IMR-90 (cell line): Measurements from ENCODE around the gene CACNA2D1. TPM values are rescaled to one million over a fixed set of nuclear protein-coding genes. Genes with fewer than 3 reads are reported as not detected.

Experiments
- ATAC-seq: fragments of 200-7000 bp; cut with Tn5 transposase; 2 replicates; pipeline ENCODE4 v1.9.1; 2020; ENCODE audit warnings: low read depth, mild to moderate bottlenecking, moderate library complexity
- BruUV-seq: library from RNA; stranded (reverse); fragments of 400-500 nt; replicated peaks from 2 replicates; lab custom pipeline; 2021; lab: Mats Ljungman, UMichigan
- CTCF ChIA-PET: fragments of 300-600 bp; formaldehyde crosslinking; extraction: SDS; loops from one replicate; lab custom pipeline; 2021; ENCODE audit warnings: antibody characterized with exemption; lab: Yijun Ruan, JAX
- POLR2A ChIA-PET: fragments of 300-600 bp; sonication (Branson Sonifier 250); formaldehyde crosslinking; loops from one replicate; lab custom pipeline; 2022; ENCODE audit warnings: antibody characterized with exemption; ENCODE audit not compliant: unreplicated experiment; lab: Charles Lee
- DNase-seq: peaks from one replicate; pipeline ENCODE4 v3.0.0; 2013
- H2AFZ ChIP-seq: replicated peaks from 2 replicates; pipeline ENCODE3; 2013; ENCODE audit warnings: low read length, mild to moderate bottlenecking; ENCODE audit not compliant: poor library complexity
- H2AK5ac ChIP-seq: 2 replicates; pipeline ENCODE4 v1.6.1; 2013; ENCODE audit warnings: low read depth, low read length, inconsistent platforms
- H2AK9ac ChIP-seq: replicated peaks from 2 replicates; pipeline ENCODE3; 2013; ENCODE audit warnings: mild to moderate bottlenecking, low read depth, low read length, moderate library complexity; ENCODE audit not compliant: poor library complexity
- H2BK120ac ChIP-seq: 2 replicates; pipeline ENCODE4 v1.6.1; 2013; ENCODE audit warnings: low read depth, low read length, inconsistent platforms
- H2BK15ac ChIP-seq: 3 replicates; pipeline ENCODE4 v1.6.1; 2013; ENCODE audit warnings: low read depth, low read length, inconsistent platforms
- H2BK20ac ChIP-seq: 2 replicates; pipeline ENCODE4 v1.6.1; 2013; ENCODE audit warnings: low read depth, mild to moderate bottlenecking, inconsistent platforms, low read length, moderate library complexity
- H2BK5ac ChIP-seq: 2 replicates; pipeline ENCODE4 v1.6.1; 2013; ENCODE audit warnings: mild to moderate bottlenecking, low read depth, low read length, inconsistent platforms; ENCODE audit not compliant: poor library complexity, severe bottlenecking
- H3K14ac ChIP-seq: replicated peaks from 2 replicates; pipeline ENCODE4 v1.6.1; 2013; ENCODE audit warnings: low read depth, low read length, inconsistent platforms
- H3K18ac ChIP-seq: 2 replicates; pipeline ENCODE4 v1.6.1; 2013; ENCODE audit warnings: low read depth, low read length, control low read depth
- H3K23ac ChIP-seq: 2 replicates; pipeline ENCODE4 v1.6.1; 2013; ENCODE audit warnings: low read depth, low read length, inconsistent platforms
- H3K27ac ChIP-seq: 2 replicates; pipeline ENCODE4 v1.5.1; 2013; ENCODE audit warnings: mild to moderate bottlenecking, control low read depth, low read length; ENCODE audit not compliant: insufficient read depth
- H3K27me3 ChIP-seq: 2 replicates; pipeline ENCODE4 v1.6.1; 2013; ENCODE audit warnings: low read length; ENCODE audit not compliant: control insufficient read depth, insufficient read depth
- H3K36me3 ChIP-seq: 2 replicates; pipeline ENCODE4 v1.6.1; 2013; ENCODE audit warnings: low read length, mixed read lengths; ENCODE audit not compliant: control insufficient read depth, insufficient read depth
- H3K4ac ChIP-seq: 2 replicates; pipeline ENCODE4 v1.6.1; 2013; ENCODE audit warnings: low read depth, low read length, inconsistent platforms
- H3K4me1 ChIP-seq: 2 replicates; pipeline ENCODE4 v1.6.1; 2013; ENCODE audit warnings: low read length, mixed read lengths; ENCODE audit not compliant: control insufficient read depth, insufficient read depth
- H3K4me2 ChIP-seq: 2 replicates; pipeline ENCODE4 v1.6.1; 2013; ENCODE audit warnings: low read depth, mild to moderate bottlenecking, control low read depth, low read length, moderate library complexity
- H3K4me3 ChIP-seq: 2 replicates; pipeline ENCODE4 v1.5.1; 2013; ENCODE audit warnings: low read depth, mild to moderate bottlenecking, control low read depth, low read length, moderate library complexity; ENCODE audit not compliant: insufficient read depth
- H3K56ac ChIP-seq: 2 replicates; pipeline ENCODE4 v1.6.1; 2013; ENCODE audit warnings: low read length, inconsistent platforms; ENCODE audit not compliant: insufficient read depth; ENCODE audit errors: extremely low read depth
- H3K79me1 ChIP-seq, 2 experiments: 2 replicates each; pipeline ENCODE4 v1.6.1; 2013; ENCODE audit warnings: low read length in 2 of 2, inconsistent platforms in 1 of 2, low read depth in 1 of 2
- H3K9ac ChIP-seq: 2 replicates; pipeline ENCODE4 v1.6.1; 2013; ENCODE audit warnings: low read depth, low read length, control low read depth
- H3K9me1 ChIP-seq: 2 replicates; pipeline ENCODE4 v1.6.1; 2013; ENCODE audit warnings: low read length, inconsistent platforms; ENCODE audit not compliant: insufficient read depth
- H3K9me3 ChIP-seq: 2 replicates; pipeline ENCODE4 v1.6.1; 2013; ENCODE audit warnings: low read length; ENCODE audit not compliant: control insufficient read depth, insufficient read depth
- H4K20me1 ChIP-seq: 2 replicates; pipeline ENCODE4 v1.6.1; 2013; ENCODE audit warnings: low read length, inconsistent platforms; ENCODE audit not compliant: insufficient read depth
- H4K5ac ChIP-seq: 2 replicates; pipeline ENCODE4 v1.6.1; 2013; ENCODE audit warnings: mild to moderate bottlenecking, low read depth, low read length, control low read depth
- H4K8ac ChIP-seq, 2 experiments: 2 replicates each; pipeline ENCODE4 v1.6.1; 2013; ENCODE audit warnings: low read depth in 2 of 2, low read length in 2 of 2, control low read depth in 1 of 2, inconsistent platforms in 1 of 2
- H4K91ac ChIP-seq: 2 replicates; pipeline ENCODE4 v1.6.1; 2013; ENCODE audit warnings: low read depth, low read length, inconsistent platforms; ENCODE audit not compliant: insufficient read depth
- BHLHE40 ChIP-seq: fragments of 150-350 bp; IDR thresholded peaks from 2 replicates; pipeline ENCODE4 v1.6.1; 2016; ENCODE audit warnings: mild to moderate bottlenecking, low read depth, low read length
- CEBPB ChIP-seq: IDR thresholded peaks from 2 replicates; pipeline ENCODE4 v1.6.1; 2012; ENCODE audit warnings: low read depth, low read length, improper control_type of control experiment
- CHD1 ChIP-seq: IDR thresholded peaks from 2 replicates; pipeline ENCODE4 v1.6.1; 2012; ENCODE audit warnings: low read depth, low read length, improper control_type of control experiment
- FOS ChIP-seq: fragments of 150-350 bp; IDR thresholded peaks from 2 replicates; pipeline ENCODE4 v1.6.1; 2016; ENCODE audit warnings: low read depth, low read length
- MAFK ChIP-seq: IDR thresholded peaks from 2 replicates; pipeline ENCODE4 v1.6.1; 2012; ENCODE audit warnings: low read depth, low read length, improper control_type of control experiment
- MAZ ChIP-seq: IDR thresholded peaks from 2 replicates; pipeline ENCODE4 v1.6.1; 2012; ENCODE audit warnings: low read depth, mild to moderate bottlenecking, low read length, improper control_type of control experiment, moderate library complexity, borderline replicate concordance
- MXI1 ChIP-seq: IDR thresholded peaks from 2 replicates; pipeline ENCODE4 v1.6.1; 2012; ENCODE audit warnings: low read depth, mild to moderate bottlenecking, low read length, moderate library complexity, borderline replicate concordance
- NFE2L2 ChIP-seq: fragments of 150-350 bp; IDR thresholded peaks from 2 replicates; pipeline ENCODE4 v1.6.1; 2016; ENCODE audit warnings: low read depth, mild to moderate bottlenecking, low read length
- POLR2A ChIP-seq: IDR thresholded peaks from 2 replicates; pipeline ENCODE4 v1.6.1; 2012; ENCODE audit warnings: mild to moderate bottlenecking, low read depth, low read length
- RAD21 ChIP-seq: IDR thresholded peaks from 2 replicates; pipeline ENCODE4 v1.6.1; 2012; ENCODE audit warnings: low read length, improper control_type of control experiment
- RCOR1 ChIP-seq: IDR thresholded peaks from 2 replicates; pipeline ENCODE4 v1.6.1; 2012; ENCODE audit warnings: mild to moderate bottlenecking, low read length, improper control_type of control experiment; ENCODE audit not compliant: insufficient replicate concordance
- RFX5 ChIP-seq: IDR thresholded peaks from 2 replicates; pipeline ENCODE4 v1.8.0; 2012; ENCODE audit warnings: low read depth, mild to moderate bottlenecking, low read length, moderate library complexity
- SMC3 ChIP-seq: fragments of 150-350 bp; IDR thresholded peaks from 2 replicates; pipeline ENCODE4 v1.6.1; 2016; ENCODE audit warnings: low read depth, mild to moderate bottlenecking, antibody characterized with exemption, low read length, moderate library complexity
- WGBS, 2 experiments: methylation state at CpG; one replicate each; pipeline versions ENCODE4 v1.1.5 to v1.1.7; 2013; ENCODE audit warnings: missing lambda C conversion rate in 2 of 2; ENCODE audit not compliant: insufficient read length in 1 of 2; ENCODE audit errors: extremely low coverage in 2 of 2; 5-methylcytosine and 5-hydroxymethylcytosine counted together
- dilution Hi-C: fragments of 300-500 bp; cut with HindIII; formaldehyde crosslinking; loops from one replicate; pipeline ENCODE4 v1.14.3; 2018; ENCODE audit warnings: low sequenced_read_pairs; ENCODE audit not compliant: unreplicated experiment
- in situ Hi-C: fragments of 300-500 bp; cut with MboI; formaldehyde crosslinking; loops from 3 replicates; pipeline ENCODE4 v1.14.3; 2019; ENCODE audit warnings: low sequenced_read_pairs, inconsistent platforms, mixed read lengths
- intact Hi-C: fragments of 100-400 bp; cut with micrococcal nuclease; formaldehyde crosslinking; loops from 2 replicates; pipeline ENCODE4 v1.10.0; 2022
- polyA plus RNA-seq, 3 experiments: library from polyadenylated mRNA; depleted of rRNA; stranded (reverse); fragments of >200 nt; gene quantifications; 2 replicates each; pipeline ENCODE4 v1.2.3, GENCODE V29; 2012; ENCODE audit warnings: low replicate concordance in 1 of 3
- total RNA-seq: library from RNA; depleted of rRNA; stranded (reverse); fragments of >200 nt; gene quantifications from 2 replicates; pipeline ENCODE4 v1.2.3, GENCODE V29; 2012
- TF ChIP-seq, protein P1 (sequence below): fragments of 150-350 bp; IDR thresholded peaks from 2 replicates; pipeline ENCODE4 v1.6.1; 2016; ENCODE audit warnings: low read depth, mild to moderate bottlenecking, low read length, moderate library complexity, borderline replicate concordance
- TF ChIP-seq, protein P2 (sequence below): fragments of 150-350 bp; IDR thresholded peaks from 2 replicates; pipeline ENCODE4 v1.6.1; 2017; ENCODE audit warnings: mild to moderate bottlenecking, antibody characterized with exemption, low read length, low read depth
- TF ChIP-seq, protein P3 (sequence below): conservative IDR thresholded peaks from 2 replicates; pipeline ENCODE4 v1.5.1; 2012; ENCODE audit warnings: mild to moderate bottlenecking, low read depth, low read length, improper control_type of control experiment

The CACNA2D1 gene
- total and polyA plus RNA-seq, 2 of the 4 experiments (the other 2 are of a cell fraction), result 5.8 to 21.9 TPM

DNA sequence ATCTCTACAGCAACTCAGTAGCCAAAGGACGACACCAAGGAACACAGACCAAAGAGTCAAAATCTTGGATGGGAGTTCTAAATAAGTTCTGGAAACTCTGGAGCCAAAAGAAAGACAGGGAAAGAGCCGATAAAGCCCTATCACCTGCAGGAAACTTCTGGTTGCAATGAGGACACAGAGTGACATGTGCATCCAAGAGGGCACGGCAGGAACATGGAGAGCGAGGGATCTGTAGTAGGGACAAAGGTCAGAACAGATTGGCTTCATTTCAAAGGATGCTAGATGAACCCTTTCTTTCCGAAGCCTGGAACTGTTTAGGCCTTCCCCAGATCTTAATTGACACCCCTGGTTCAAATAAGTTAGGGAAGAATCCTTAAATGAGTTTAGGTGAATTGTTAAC is 39.5 kb downstream of the CACNA2D1 start:
- in situ Hi-C loops, result no loop called here
- WGBS, 2 experiments, result 80% methylated on average over 2 of the region's 5 CpGs; no CpG with 5 or more reads in 1 of the 2 experiments
- ATAC-seq, result no peak
- DNase-seq, result no peak
- H3K27me3 ChIP-seq, result no peaks in the 10 kb centered on the region
- intact Hi-C loops, result no loop called here
- CTCF ChIA-PET, result no interaction called here
- peaks cover 4 to 7% of the 10 kb centered on the region in 2 experiments; a peak in 2 of 4 replicates for H3K79me1 ChIP-seq
- no peak overlapping the region for H3K4me2 ChIP-seq
- no peak overlapping the region for H3K23ac ChIP-seq
- H3K56ac ChIP-seq, result no peak overlapping the region
- H2AFZ ChIP-seq, result no peak overlapping the region
- H3K4me3 ChIP-seq, result no peak overlapping the region
- H2AK5ac ChIP-seq, result no peak overlapping the region
- H3K18ac ChIP-seq, result no peak overlapping the region
- POLR2A ChIA-PET, result no interaction called here
- BruUV-seq, result no TSS peak
- H3K36me3 ChIP-seq, result no peaks in the 10 kb centered on the region
- no peak overlapping the region for H3K4ac ChIP-seq
- H3K9me1 ChIP-seq, result no peaks in the 10 kb centered on the region
- H2BK5ac ChIP-seq, result no peak overlapping the region
- H2BK20ac ChIP-seq, result no peak overlapping the region
- dilution Hi-C loops, result no loop called here
- H3K4me1 ChIP-seq, result no peaks in the 10 kb centered on the region
- no peak overlapping the region for H4K8ac ChIP-seq
- H2AK9ac ChIP-seq, result no peak overlapping the region
- no peaks in the 10 kb centered on the region for H4K20me1 ChIP-seq
- no peak overlapping the region for H3K9ac ChIP-seq
- no peak overlapping the region for H3K14ac ChIP-seq
- H4K91ac ChIP-seq, result no peak overlapping the region
- no peak overlapping the region for H4K5ac ChIP-seq
- H2BK15ac ChIP-seq, result no peak overlapping the region
- TF ChIP-seq RAD21 (no peak), MXI1 (no peak), BHLHE40 (no peak), MAFK (no peak), NFE2L2 (no peak), RFX5 (no peak), CHD1 (no peak), POLR2A (no peak), RCOR1 (no peak), CEBPB (no peak), SMC3 (no peak), MAZ (no peak), FOS (no peak)
- TF ChIP-seq, protein P1, sequence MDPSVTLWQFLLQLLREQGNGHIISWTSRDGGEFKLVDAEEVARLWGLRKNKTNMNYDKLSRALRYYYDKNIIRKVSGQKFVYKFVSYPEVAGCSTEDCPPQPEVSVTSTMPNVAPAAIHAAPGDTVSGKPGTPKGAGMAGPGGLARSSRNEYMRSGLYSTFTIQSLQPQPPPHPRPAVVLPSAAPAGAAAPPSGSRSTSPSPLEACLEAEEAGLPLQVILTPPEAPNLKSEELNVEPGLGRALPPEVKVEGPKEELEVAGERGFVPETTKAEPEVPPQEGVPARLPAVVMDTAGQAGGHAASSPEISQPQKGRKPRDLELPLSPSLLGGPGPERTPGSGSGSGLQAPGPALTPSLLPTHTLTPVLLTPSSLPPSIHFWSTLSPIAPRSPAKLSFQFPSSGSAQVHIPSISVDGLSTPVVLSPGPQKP, result no peak
- TF ChIP-seq, protein P2, sequence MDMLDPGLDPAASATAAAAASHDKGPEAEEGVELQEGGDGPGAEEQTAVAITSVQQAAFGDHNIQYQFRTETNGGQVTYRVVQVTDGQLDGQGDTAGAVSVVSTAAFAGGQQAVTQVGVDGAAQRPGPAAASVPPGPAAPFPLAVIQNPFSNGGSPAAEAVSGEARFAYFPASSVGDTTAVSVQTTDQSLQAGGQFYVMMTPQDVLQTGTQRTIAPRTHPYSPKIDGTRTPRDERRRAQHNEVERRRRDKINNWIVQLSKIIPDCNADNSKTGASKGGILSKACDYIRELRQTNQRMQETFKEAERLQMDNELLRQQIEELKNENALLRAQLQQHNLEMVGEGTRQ, result no peak
- TF ChIP-seq, protein P3, sequence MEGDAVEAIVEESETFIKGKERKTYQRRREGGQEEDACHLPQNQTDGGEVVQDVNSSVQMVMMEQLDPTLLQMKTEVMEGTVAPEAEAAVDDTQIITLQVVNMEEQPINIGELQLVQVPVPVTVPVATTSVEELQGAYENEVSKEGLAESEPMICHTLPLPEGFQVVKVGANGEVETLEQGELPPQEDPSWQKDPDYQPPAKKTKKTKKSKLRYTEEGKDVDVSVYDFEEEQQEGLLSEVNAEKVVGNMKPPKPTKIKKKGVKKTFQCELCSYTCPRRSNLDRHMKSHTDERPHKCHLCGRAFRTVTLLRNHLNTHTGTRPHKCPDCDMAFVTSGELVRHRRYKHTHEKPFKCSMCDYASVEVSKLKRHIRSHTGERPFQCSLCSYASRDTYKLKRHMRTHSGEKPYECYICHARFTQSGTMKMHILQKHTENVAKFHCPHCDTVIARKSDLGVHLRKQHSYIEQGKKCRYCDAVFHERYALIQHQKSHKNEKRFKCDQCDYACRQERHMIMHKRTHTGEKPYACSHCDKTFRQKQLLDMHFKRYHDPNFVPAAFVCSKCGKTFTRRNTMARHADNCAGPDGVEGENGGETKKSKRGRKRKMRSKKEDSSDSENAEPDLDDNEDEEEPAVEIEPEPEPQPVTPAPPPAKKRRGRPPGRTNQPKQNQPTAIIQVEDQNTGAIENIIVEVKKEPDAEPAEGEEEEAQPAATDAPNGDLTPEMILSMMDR, result no peak
- H3K27ac ChIP-seq, result no peak overlapping the region
- H3K9me3 ChIP-seq, result peaks cover under 1% of the 10 kb centered on the region; the same call in 1 of the 2 replicates
- H2BK120ac ChIP-seq, result no peak overlapping the region
